ENCODE results near the gene ASXL1. TPM values are rescaled to one million over a fixed set of nuclear protein-coding genes. Genes with fewer than 3 reads are reported as not detected.

ASXL1 gene
- total and polyA plus RNA-seq, 9 of the 15 experiments (the other 6 are each of a cell fraction or from before 2014, with no cell fraction given), result 6.5 to 65.3 (median 32.3) TPM

DNA sequence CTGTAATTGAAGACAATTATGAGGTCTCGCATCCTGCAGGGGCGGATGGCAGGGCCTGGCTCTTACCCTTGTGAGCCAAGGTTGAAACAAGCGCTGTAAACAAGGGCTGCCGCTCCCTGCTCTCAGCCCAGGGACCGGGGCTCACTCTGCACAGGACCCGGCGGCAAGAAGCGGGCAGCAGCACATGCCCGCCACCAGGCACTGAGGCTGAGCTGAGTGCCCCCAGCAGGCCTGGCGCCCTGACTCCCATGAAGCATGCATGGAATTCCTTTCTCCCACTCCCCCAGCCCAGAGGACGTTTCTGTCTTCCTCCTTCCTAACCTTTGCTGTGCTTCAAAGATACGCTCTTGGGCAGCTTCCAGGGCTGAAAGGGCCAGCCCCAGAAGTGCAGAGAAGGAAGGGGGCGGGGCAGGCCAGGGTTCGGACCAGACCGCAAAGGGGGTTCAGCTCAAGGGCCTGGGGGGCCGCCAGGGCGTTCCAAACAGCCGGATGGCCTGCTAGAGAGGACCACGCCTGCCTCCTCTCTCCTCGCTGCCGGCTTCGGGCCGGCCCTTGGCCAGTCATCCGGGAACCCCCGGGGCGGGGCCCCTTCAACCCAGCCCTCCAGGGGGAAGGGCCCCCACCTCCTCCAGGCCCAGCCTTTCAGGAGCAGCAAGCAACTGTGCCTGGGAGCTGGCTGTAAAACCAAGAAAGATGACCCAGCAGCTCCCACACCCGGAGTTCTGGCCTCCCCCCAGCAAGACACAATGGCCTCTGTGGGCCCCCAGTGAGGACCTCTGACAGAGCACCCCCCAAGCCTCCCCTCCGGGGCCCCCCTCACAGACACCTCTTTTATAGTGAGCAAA, 117.1 kb downstream of the ASXL1 start (continued):
- TF ChIP-seq HNRNPK (IDR thresholded peaks at IDR 0.05; ENCODE audit: low read depth, low read length, poor library complexity, severe bottlenecking) (no peak), C11orf30 (IDR thresholded peaks at IDR 0.05; ENCODE audit: low read depth) (no peak; the same call in 1 of the 2 replicates), ZNF77 (CRISPR knock-in tag; IDR thresholded peaks at IDR 0.05) (no peak), SMAD1 (IDR thresholded peaks at IDR 0.05; ENCODE audit: low read depth, low read length, partially characterized antibody) (peak; percentile 9), RUNX1 (IDR thresholded peaks at IDR 0.05; ENCODE audit: low read depth) (0 out of 2 replicates have a peak, but pooled peaks have one; percentile 36), SP1 (CRISPR knock-in tag; IDR thresholded peaks at IDR 0.05) (peak; percentile 67; the same call in 1 of the 2 replicates), MAFK (IDR thresholded peaks at IDR 0.05; ENCODE audit: low read length) (no peak), XRCC5 (IDR thresholded peaks at IDR 0.05; ENCODE audit: low read depth, low read length) (0 out of 2 replicates have a peak, but pooled peaks have one; percentile 65), SETDB1 (IDR thresholded peaks at IDR 0.05; ENCODE audit: low read length) (no peak), IRF2 (CRISPR knock-in tag; IDR thresholded peaks at IDR 0.05) (no peak), WHSC1 (IDR thresholded peaks at IDR 0.05; ENCODE audit: low read length) (no peak), NUFIP1 (IDR thresholded peaks at IDR 0.05; ENCODE audit: partially characterized antibody) (no peak), POLR3G (IDR thresholded peaks at IDR 0.05; ENCODE audit: extremely low read depth, insufficient read length, insufficient replicate concordance) (no peak), MAFF (IDR thresholded peaks at IDR 0.05; ENCODE audit: low read length) (no peak), LCOR (CRISPR knock-in tag; IDR thresholded peaks at IDR 0.05) (no peak)
- TF ChIP-seq, protein P1, sequence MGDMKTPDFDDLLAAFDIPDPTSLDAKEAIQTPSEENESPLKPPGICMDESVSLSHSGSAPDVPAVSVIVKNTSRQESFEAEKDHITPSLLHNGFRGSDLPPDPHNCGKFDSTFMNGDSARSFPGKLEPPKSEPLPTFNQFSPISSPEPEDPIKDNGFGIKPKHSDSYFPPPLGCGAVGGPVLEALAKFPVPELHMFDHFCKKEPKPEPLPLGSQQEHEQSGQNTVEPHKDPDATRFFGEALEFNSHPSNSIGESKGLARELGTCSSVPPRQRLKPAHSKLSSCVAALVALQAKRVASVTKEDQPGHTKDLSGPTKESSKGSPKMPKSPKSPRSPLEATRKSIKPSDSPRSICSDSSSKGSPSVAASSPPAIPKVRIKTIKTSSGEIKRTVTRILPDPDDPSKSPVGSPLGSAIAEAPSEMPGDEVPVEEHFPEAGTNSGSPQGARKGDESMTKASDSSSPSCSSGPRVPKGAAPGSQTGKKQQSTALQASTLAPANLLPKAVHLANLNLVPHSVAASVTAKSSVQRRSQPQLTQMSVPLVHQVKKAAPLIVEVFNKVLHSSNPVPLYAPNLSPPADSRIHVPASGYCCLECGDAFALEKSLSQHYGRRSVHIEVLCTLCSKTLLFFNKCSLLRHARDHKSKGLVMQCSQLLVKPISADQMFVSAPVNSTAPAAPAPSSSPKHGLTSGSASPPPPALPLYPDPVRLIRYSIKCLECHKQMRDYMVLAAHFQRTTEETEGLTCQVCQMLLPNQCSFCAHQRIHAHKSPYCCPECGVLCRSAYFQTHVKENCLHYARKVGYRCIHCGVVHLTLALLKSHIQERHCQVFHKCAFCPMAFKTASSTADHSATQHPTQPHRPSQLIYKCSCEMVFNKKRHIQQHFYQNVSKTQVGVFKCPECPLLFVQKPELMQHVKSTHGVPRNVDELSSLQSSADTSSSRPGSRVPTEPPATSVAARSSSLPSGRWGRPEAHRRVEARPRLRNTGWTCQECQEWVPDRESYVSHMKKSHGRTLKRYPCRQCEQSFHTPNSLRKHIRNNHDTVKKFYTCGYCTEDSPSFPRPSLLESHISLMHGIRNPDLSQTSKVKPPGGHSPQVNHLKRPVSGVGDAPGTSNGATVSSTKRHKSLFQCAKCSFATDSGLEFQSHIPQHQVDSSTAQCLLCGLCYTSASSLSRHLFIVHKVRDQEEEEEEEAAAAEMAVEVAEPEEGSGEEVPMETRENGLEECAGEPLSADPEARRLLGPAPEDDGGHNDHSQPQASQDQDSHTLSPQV (IDR thresholded peaks at IDR 0.05), result peak; percentile 80; the same call in 1 of the 2 replicates
- TF ChIP-seq, protein P2, sequence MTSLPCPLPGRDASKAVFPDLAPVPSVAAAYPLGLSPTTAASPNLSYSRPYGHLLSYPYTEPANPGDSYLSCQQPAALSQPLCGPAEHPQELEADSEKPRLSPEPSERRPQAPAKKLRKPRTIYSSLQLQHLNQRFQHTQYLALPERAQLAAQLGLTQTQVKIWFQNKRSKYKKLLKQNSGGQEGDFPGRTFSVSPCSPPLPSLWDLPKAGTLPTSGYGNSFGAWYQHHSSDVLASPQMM (CRISPR knock-in tag; IDR thresholded peaks at IDR 0.05), result no peak
- TF ChIP-seq, protein P3, sequence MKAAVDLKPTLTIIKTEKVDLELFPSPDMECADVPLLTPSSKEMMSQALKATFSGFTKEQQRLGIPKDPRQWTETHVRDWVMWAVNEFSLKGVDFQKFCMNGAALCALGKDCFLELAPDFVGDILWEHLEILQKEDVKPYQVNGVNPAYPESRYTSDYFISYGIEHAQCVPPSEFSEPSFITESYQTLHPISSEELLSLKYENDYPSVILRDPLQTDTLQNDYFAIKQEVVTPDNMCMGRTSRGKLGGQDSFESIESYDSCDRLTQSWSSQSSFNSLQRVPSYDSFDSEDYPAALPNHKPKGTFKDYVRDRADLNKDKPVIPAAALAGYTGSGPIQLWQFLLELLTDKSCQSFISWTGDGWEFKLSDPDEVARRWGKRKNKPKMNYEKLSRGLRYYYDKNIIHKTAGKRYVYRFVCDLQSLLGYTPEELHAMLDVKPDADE (conservative IDR thresholded peaks at IDR 0.05; ENCODE audit: control insufficient read depth, low read depth, low read length), result no peak
- TF ChIP-seq, protein P4, sequence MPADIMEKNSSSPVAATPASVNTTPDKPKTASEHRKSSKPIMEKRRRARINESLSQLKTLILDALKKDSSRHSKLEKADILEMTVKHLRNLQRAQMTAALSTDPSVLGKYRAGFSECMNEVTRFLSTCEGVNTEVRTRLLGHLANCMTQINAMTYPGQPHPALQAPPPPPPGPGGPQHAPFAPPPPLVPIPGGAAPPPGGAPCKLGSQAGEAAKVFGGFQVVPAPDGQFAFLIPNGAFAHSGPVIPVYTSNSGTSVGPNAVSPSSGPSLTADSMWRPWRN (IDR thresholded peaks at IDR 0.05; ENCODE audit: low read depth), result no peak
- TF ChIP-seq, protein P5, sequence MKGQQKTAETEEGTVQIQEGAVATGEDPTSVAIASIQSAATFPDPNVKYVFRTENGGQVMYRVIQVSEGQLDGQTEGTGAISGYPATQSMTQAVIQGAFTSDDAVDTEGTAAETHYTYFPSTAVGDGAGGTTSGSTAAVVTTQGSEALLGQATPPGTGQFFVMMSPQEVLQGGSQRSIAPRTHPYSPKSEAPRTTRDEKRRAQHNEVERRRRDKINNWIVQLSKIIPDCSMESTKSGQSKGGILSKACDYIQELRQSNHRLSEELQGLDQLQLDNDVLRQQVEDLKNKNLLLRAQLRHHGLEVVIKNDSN (CRISPR knock-in tag; IDR thresholded peaks at IDR 0.05), result no peak; the same call in 1 of the 2 replicates
